Esophagus muscularis mucosa (tissue), 4 donors: ENCODE measurements around the gene BCAS3. TPM values are rescaled to one million over a fixed set of nuclear protein-coding genes. Genes with fewer than 3 reads are reported as not detected.

Experiments
- DNase-seq: peaks from one replicate; pipeline ENCODE4 v3.0.0-alpha.2; 2017; ENCODE audit errors: extremely low spot score
- H3K27ac ChIP-seq, 4 donors: fragments of 200-600 bp; sonication (generic); replicated peaks in 1 of 4; 1 replicate in 3 of 4; 2 replicates in 1 of 4; pipeline ENCODE4 v1.5.1; 2016 to 2019; ENCODE audit warnings: mild to moderate bottlenecking in 1 of 4
- H3K27me3 ChIP-seq, 4 donors: fragments of 200-600 bp; sonication (generic); one replicate each; pipeline versions ENCODE4 v1.5.1 to v1.6.0; 2016 to 2019
- H3K36me3 ChIP-seq, 4 donors: fragments of 200-600 bp; sonication (generic); one replicate each; pipeline ENCODE4 v1.5.1; 2016 to 2019
- H3K4me1 ChIP-seq, 4 donors: fragments of 200-600 bp; sonication (generic); one replicate each; pipeline ENCODE4 v1.5.1; 2016 to 2019
- H3K4me3 ChIP-seq, 4 donors: fragments of 200-600 bp; sonication (generic); 1 replicate in 2 of 4; 2 replicates in 2 of 4; pipeline ENCODE4 v1.5.1; 2016 to 2019; ENCODE audit warnings: mild to moderate bottlenecking in 4 of 4, moderate library complexity in 1 of 4
- H3K9me3 ChIP-seq, 4 donors: fragments of 200-600 bp; sonication (generic); 1 replicate in 3 of 4; 2 replicates in 1 of 4; pipeline ENCODE4 v1.5.1; 2016 to 2019
- CTCF ChIP-seq, 3 experiments: fragments of 200-600 bp in 2 of 3; fragments of 450-650 bp in 1 of 3; sonication (generic) in 2 of 3; IDR thresholded peaks; one replicate each; pipeline ENCODE4 v1.5.1; 2017 to 2019; ENCODE audit warnings: antibody characterized with exemption in 3 of 3, mild to moderate bottlenecking in 2 of 3, moderate library complexity in 1 of 3
- EP300 ChIP-seq: sonication (generic); formaldehyde crosslinking; IDR thresholded peaks from one replicate; pipeline ENCODE4 v1.6.1; 2017; ENCODE audit warnings: antibody characterized with exemption
- POLR2A ChIP-seq: fragments of 450-650 bp; IDR thresholded peaks from one replicate; pipeline ENCODE4 v1.6.1; 2017; ENCODE audit warnings: antibody characterized with exemption, moderate library complexity, mild to moderate bottlenecking, low read depth
- POLR2AphosphoS5 ChIP-seq, 2 donors: sonication (generic); formaldehyde crosslinking; IDR thresholded peaks; one replicate each; pipeline ENCODE4 v1.6.1; 2017; ENCODE audit warnings: antibody characterized with exemption in 2 of 2
- WGBS: methylation state at CpG from one replicate; pipeline ENCODE4 v1.1.5; 2018; 5-methylcytosine and 5-hydroxymethylcytosine counted together
- intact Hi-C: fragments of 100-400 bp; cut with DNase I; formaldehyde crosslinking; loops from one replicate; pipeline ENCODE4 v1.15.1; 2023
- total RNA-seq, 4 donors: library from RNA; depleted of rRNA; stranded (reverse); fragments of >200 nt; gene quantifications; one replicate each; pipeline versions ENCODE4 v1.1.0 to v1.2.1, GENCODE V29; 2016

The BCAS3 gene
- total RNA-seq, 4 donors from 2014 or later = 17.4 to 25.7 (median 19.5) TPM

DNA sequence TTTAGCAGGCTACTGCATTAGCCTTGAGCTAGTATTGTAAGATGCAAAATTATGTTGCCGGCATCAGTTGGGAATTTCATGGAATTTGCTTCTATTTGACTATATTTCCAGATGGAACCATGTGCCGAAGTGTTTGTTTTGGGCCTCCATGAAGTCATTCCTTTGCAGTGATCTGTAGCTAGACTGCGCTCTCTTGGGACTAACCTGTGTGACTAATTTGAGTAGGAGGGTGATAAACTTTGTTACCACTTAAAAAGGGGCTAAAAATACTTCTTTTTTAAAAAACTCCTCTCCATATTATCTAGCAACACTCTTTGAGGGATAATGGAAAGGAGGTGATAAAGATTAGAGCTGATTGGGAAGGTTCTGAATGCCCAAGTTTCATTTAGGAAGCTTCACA is 555.2 kb downstream of the BCAS3 start:
- TF ChIP-seq POLR2AphosphoS5 (IDR thresholded peaks at IDR 0.05) = no peak
- no peak for TF ChIP-seq POLR2A
- no peak for TF ChIP-seq CTCF (IDR thresholded peaks at IDR 0.05)
- no peak for TF ChIP-seq EP300
- no peaks in the 10 kb centered on the region for H3K9me3 ChIP-seq
- no peak for DNase-seq
- H3K27ac ChIP-seq = no peak overlapping the region
- H3K36me3 ChIP-seq = no peaks in the 10 kb centered on the region
- H3K4me1 ChIP-seq = peaks cover 9 to 27% (median 24%) of the 10 kb centered on the region in 4 donors
- intact Hi-C loops = no loop called here
- H3K4me3 ChIP-seq = no peak overlapping the region
- 96% methylated on average over 3 of the region's 3 CpGs for WGBS
- H3K27me3 ChIP-seq = no peaks in the 10 kb centered on the region

GRCh38 chr17:61233991-61234750 is 556.5 kb downstream of the BCAS3 start:
- no peaks in the 10 kb centered on the region for H3K36me3 ChIP-seq
- TF ChIP-seq EP300 = no peak
- TF ChIP-seq POLR2A = no peak
- no peak for TF ChIP-seq POLR2AphosphoS5 (IDR thresholded peaks at IDR 0.05)
- no peak for TF ChIP-seq CTCF (IDR thresholded peaks at IDR 0.05)
- DNase-seq = no peak
- H3K4me3 ChIP-seq = no peak overlapping the region
- peaks cover 9 to 38% (median 31%) of the 10 kb centered on the region in 4 donors for H3K4me1 ChIP-seq
- WGBS = 100% methylated on average over 1 of the region's 1 CpG
- no peaks in the 10 kb centered on the region for H3K9me3 ChIP-seq
- no peak overlapping the region for H3K27ac ChIP-seq
- intact Hi-C loops = no loop called here
- no peaks in the 10 kb centered on the region for H3K27me3 ChIP-seq

DNA sequence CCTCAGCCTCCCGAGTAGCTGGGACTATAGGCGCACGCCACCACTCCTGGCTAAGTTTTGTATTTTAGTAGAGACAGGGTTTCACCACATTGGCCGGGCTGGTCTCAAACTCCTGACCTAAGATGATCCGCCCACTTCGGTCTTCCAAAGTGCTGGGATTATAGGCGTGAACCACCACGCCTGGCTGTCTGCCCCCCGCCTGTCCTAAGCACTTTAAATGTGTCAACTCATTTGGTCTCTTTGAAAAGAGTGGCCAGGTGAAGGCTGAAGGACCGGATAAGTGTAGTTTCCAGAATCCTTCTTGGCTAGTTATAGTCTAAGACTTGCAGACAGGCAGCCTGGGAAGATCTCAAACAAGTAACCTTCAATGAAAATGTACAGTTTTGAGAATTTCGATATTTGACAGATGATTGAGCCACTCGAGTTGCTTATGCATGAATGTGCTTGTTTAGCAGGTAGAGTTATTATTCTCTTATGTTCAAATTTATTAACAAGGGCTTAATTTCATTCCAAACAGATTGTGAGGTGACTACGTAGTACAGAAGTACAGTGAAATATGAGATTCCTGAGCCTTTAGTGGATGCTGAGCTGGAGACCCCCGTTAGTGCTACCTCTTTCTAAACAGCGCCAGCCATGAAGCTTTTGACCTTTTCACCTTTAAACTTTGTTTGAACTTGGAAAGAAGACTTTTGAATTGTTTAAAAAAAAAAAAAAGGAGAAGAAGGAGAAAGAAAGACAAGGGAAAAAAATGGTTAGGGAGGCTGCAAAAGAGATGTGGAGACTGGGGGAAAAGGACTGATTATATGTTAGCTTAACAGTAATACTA is 557.6 kb downstream of the BCAS3 start:
- TF ChIP-seq POLR2AphosphoS5 (IDR thresholded peaks at IDR 0.05) (no peak), POLR2A (no peak), EP300 (no peak), CTCF (IDR thresholded peaks at IDR 0.05) (no peak)
- H3K27ac ChIP-seq = peak overlapping the region; percentile 47 to 63 (median 52)
- no peaks in the 10 kb centered on the region for H3K36me3 ChIP-seq
- DNase-seq = no peak
- H3K27me3 ChIP-seq = no peaks in the 10 kb centered on the region
- H3K9me3 ChIP-seq = no peaks in the 10 kb centered on the region
- peaks cover 9 to 48% (median 40%) of the 10 kb centered on the region in 4 donors for H3K4me1 ChIP-seq
- no peak overlapping the region for H3K4me3 ChIP-seq
- intact Hi-C loops = no loop called here
- 71% methylated on average over 15 of the region's 15 CpGs for WGBS

GRCh38 chr17:61235827-61236197 is 558.2 kb downstream of the BCAS3 start:
- Histone ChIP-seq H3K4me1 (peaks cover 9 to 48% (median 41%) of the 10 kb centered on the region in 4 donors), H3K27ac (peak overlapping the region; percentile 47 to 63 (median 52)), H3K27me3 (no peaks in the 10 kb centered on the region), H3K4me3 (no peak overlapping the region), H3K36me3 (no peaks in the 10 kb centered on the region), H3K9me3 (no peaks in the 10 kb centered on the region)
- 34% methylated on average over 5 of the region's 5 CpGs for WGBS
- peak in 1 of 2 donors; percentile 9 for TF ChIP-seq POLR2AphosphoS5 (IDR thresholded peaks at IDR 0.05)
- TF ChIP-seq POLR2A = no peak
- TF ChIP-seq EP300 = no peak
- no peak for DNase-seq
- intact Hi-C loops = no loop called here

- 97% methylated on average over 7 of the region's 7 CpGs for WGBS
- H3K4me3 ChIP-seq = no peak overlapping the region
- H3K9me3 ChIP-seq = no peaks in the 10 kb centered on the region
- H3K36me3 ChIP-seq = no peaks in the 10 kb centered on the region
- peaks cover 9 to 48% (median 41%) of the 10 kb centered on the region in 4 donors for H3K4me1 ChIP-seq
- H3K27me3 ChIP-seq = no peaks in the 10 kb centered on the region
- intact Hi-C loops = no loop called here
- TF ChIP-seq POLR2AphosphoS5 (IDR thresholded peaks at IDR 0.05) = no peak
- no peak for TF ChIP-seq CTCF (IDR thresholded peaks at IDR 0.05)
- TF ChIP-seq EP300 = no peak
- no peak for TF ChIP-seq POLR2A
- no peak overlapping the region for H3K27ac ChIP-seq
- no peak for DNase-seq
Measured at GRCh38 chr17:61237275-61237674, 559.6 kb downstream of the BCAS3 start.
